Measurements from ENCODE around the gene CCDC12. TPM values are rescaled to one million over a fixed set of nuclear protein-coding genes. Genes with fewer than 3 reads are reported as not detected.

CCDC12 gene
- total and polyA plus RNA-seq, 9 of the 15 experiments (the other 6 are each of a cell fraction or from before 2014, with no cell fraction given) = 8.9 to 201 (median 86.9) TPM

DNA sequence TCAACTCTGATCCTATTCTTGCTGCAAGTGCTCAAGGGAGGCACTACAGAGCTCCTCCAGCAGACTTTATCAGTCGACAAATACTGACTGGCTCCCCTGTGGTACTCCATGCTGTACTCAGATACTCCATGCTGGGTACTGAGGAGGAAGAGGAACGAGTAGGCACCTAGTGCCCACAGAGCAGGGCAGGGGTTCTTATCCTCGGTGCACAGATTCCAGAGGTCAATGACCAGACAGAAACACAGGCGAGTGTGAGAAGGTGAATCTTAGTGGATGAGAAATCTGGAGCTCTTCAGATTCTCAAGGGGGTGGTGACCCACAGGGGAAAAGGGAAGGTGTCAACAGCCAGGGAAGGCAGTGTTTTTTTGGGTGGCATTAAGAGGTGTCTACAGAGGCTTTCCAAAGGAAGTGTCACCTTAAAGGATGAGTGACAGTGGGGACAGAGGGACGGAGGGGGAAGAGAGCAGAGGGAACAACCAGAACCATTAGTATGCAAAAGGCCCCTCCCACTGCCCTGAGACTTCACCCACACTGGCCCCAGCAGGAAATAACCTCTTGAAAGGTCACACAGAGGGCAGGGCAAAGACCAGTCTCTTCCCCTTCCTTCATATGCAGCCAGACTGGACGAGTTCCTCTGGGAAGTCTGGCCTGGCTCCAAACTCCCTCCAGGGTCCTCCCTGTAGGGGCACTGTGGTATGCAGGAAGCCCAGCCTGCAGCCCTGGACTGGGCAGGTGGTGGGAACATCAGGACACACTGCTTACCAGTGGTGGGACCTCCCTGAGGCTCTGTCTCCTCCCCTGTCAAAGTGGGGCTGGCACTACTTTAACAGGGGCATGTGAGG is 27.5 kb downstream of the CCDC12 start (continued):
- TF ChIP-seq, protein P1, sequence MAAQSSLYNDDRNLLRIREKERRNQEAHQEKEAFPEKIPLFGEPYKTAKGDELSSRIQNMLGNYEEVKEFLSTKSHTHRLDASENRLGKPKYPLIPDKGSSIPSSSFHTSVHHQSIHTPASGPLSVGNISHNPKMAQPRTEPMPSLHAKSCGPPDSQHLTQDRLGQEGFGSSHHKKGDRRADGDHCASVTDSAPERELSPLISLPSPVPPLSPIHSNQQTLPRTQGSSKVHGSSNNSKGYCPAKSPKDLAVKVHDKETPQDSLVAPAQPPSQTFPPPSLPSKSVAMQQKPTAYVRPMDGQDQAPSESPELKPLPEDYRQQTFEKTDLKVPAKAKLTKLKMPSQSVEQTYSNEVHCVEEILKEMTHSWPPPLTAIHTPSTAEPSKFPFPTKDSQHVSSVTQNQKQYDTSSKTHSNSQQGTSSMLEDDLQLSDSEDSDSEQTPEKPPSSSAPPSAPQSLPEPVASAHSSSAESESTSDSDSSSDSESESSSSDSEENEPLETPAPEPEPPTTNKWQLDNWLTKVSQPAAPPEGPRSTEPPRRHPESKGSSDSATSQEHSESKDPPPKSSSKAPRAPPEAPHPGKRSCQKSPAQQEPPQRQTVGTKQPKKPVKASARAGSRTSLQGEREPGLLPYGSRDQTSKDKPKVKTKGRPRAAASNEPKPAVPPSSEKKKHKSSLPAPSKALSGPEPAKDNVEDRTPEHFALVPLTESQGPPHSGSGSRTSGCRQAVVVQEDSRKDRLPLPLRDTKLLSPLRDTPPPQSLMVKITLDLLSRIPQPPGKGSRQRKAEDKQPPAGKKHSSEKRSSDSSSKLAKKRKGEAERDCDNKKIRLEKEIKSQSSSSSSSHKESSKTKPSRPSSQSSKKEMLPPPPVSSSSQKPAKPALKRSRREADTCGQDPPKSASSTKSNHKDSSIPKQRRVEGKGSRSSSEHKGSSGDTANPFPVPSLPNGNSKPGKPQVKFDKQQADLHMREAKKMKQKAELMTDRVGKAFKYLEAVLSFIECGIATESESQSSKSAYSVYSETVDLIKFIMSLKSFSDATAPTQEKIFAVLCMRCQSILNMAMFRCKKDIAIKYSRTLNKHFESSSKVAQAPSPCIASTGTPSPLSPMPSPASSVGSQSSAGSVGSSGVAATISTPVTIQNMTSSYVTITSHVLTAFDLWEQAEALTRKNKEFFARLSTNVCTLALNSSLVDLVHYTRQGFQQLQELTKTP (IDR thresholded peaks at IDR 0.05; ENCODE audit: low read depth in 1 of 2, partially characterized antibody in 2 of 2) = no peak
- TF ChIP-seq NCOR1 (IDR thresholded peaks at IDR 0.05) (0 out of 2 replicates have a peak, but pooled peaks have one; percentile 35), MAFG (tag; conservative IDR thresholded peaks at IDR 0.05) (no peak), SP2 (IDR thresholded peaks at IDR 0.05; ENCODE audit: extremely low read depth, low read depth, low read length, poor library complexity, severe bottlenecking) (no peak), ZNF24 (IDR thresholded peaks at IDR 0.05) (no peak), NR2C2 (CRISPR knock-in tag; IDR thresholded peaks at IDR 0.05) (peak; percentile 84), NR2C2 (tag; IDR thresholded peaks at IDR 0.05) (peak; percentile 87), NR1H2 (CRISPR knock-in tag; IDR thresholded peaks at IDR 0.05) (no peak)
- TF ChIP-seq, protein P2, sequence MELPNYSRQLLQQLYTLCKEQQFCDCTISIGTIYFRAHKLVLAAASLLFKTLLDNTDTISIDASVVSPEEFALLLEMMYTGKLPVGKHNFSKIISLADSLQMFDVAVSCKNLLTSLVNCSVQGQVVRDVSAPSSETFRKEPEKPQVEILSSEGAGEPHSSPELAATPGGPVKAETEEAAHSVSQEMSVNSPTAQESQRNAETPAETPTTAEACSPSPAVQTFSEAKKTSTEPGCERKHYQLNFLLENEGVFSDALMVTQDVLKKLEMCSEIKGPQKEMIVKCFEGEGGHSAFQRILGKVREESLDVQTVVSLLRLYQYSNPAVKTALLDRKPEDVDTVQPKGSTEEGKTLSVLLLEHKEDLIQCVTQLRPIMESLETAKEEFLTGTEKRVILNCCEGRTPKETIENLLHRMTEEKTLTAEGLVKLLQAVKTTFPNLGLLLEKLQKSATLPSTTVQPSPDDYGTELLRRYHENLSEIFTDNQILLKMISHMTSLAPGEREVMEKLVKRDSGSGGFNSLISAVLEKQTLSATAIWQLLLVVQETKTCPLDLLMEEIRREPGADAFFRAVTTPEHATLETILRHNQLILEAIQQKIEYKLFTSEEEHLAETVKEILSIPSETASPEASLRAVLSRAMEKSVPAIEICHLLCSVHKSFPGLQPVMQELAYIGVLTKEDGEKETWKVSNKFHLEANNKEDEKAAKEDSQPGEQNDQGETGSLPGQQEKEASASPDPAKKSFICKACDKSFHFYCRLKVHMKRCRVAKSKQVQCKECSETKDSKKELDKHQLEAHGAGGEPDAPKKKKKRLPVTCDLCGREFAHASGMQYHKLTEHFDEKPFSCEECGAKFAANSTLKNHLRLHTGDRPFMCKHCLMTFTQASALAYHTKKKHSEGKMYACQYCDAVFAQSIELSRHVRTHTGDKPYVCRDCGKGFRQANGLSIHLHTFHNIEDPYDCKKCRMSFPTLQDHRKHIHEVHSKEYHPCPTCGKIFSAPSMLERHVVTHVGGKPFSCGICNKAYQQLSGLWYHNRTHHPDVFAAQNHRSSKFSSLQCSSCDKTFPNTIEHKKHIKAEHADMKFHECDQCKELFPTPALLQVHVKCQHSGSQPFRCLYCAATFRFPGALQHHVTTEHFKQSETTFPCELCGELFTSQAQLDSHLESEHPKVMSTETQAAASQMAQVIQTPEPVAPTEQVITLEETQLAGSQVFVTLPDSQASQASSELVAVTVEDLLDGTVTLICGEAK (IDR thresholded peaks at IDR 0.05) = 0 out of 2 replicates have a peak, but pooled peaks have one; percentile 15
- TF ChIP-seq, protein P2 (CRISPR knock-in tag; IDR thresholded peaks at IDR 0.05) = no peak
- TF ChIP-seq, protein P3, sequence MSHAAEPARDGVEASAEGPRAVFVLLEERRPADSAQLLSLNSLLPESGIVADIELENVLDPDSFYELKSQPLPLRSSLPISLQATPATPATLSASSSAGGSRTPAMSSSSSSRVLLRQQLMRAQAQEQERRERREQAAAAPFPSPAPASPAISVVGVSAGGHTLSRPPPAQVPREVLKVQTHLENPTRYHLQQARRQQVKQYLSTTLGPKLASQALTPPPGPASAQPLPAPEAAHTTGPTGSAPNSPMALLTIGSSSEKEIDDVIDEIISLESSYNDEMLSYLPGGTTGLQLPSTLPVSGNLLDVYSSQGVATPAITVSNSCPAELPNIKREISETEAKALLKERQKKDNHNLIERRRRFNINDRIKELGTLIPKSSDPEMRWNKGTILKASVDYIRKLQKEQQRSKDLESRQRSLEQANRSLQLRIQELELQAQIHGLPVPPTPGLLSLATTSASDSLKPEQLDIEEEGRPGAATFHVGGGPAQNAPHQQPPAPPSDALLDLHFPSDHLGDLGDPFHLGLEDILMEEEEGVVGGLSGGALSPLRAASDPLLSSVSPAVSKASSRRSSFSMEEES (CRISPR knock-in tag; IDR thresholded peaks at IDR 0.05) = no peak
